DND-41 (cell line): Measurements from ENCODE around the gene RNF144A.

ENCODE experiments used
- CTCF ChIP-seq: IDR thresholded peaks from 2 replicates; pipeline ENCODE4 v1.5.1; 2012; ENCODE audit warnings: borderline replicate concordance, low read length, moderate library complexity, mild to moderate bottlenecking; ENCODE audit not compliant: poor library complexity, severe bottlenecking; ENCODE audit errors: extremely low read depth
- EZH2 ChIP-seq: IDR thresholded peaks from 3 replicates; pipeline ENCODE4 v1.6.1; 2012; ENCODE audit warnings: borderline replicate concordance, low read depth, mild to moderate bottlenecking, moderate library complexity, low read length, inconsistent platforms; ENCODE audit not compliant: severe bottlenecking

DNA sequence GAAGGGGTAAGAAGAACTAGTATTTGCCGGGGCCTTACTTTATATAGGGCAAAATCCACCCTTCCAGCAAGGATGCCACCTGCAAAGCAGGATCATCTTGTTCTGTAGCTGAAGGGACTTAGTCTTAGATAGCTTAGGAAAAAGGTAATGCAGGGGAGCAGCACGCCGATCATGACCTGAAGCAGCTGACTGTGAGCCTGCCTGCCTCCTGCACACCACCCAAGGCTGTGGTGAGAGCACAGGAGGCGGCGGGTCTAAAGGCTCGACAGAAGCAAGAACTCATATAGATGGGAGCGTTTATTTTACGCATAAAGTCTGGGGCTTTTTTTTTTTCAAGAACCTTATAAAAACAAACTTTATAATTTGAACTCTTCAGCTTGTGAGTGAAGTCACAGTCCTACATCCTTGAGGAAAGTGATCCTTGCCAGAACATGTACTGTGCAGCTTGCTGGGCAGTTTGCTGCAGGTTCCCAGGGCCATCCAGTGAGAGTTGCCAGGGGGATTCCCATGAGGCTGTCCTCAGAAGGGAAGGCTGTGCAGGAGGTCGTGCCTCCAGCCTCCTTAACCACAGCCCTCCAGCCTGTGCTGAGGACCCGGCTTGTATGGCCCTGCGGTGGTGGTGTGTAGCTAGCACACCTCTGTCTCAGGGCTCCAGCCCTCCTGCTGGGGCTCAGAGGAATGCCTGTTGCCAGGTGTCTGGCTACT is 92.1 kb downstream of the RNF144A start:
- TF ChIP-seq CTCF (no peak), EZH2 (no peak)
